Lung (tissue), 12 donors: Measurements from ENCODE around the gene KLHL29. TPM values are rescaled to one million over a fixed set of nuclear protein-coding genes. Genes with fewer than 3 reads are reported as not detected.

Experiments used
- ATAC-seq: fragments of 200-7000 bp; cut with Tn5 transposase; one replicate; pipeline ENCODE4 v1.9.1; 2020; ENCODE audit warnings: moderate number of reproducible peaks; ENCODE audit not compliant: insufficient read depth, low FRiP score
- DNase-seq, 3 donors: peaks; one replicate each; pipeline ENCODE4 v3.0.0-alpha.2; 2013 to 2017
- H3K27ac ChIP-seq, 2 donors: one replicate each; pipeline ENCODE4 v1.5.1; 2013; ENCODE audit warnings: mild to moderate bottlenecking in 2 of 2, moderate library complexity in 2 of 2, control low read depth in 1 of 2, inconsistent platforms in 1 of 2, low read depth in 1 of 2, low read length in 1 of 2
- H3K27me3 ChIP-seq, 3 donors: one replicate each; pipeline ENCODE4 v1.5.1; 2013; ENCODE audit warnings: low read length in 2 of 3; ENCODE audit not compliant: control insufficient read depth in 3 of 3, insufficient read depth in 3 of 3
- H3K36me3 ChIP-seq, 4 donors: one replicate each; pipeline ENCODE4 v1.5.1; 2013; ENCODE audit warnings: low read length in 4 of 4, mild to moderate bottlenecking in 1 of 4, moderate library complexity in 1 of 4; ENCODE audit not compliant: control insufficient read depth in 4 of 4, insufficient read depth in 4 of 4
- H3K4me1 ChIP-seq, 5 donors: one replicate each; pipeline ENCODE4 v1.5.1; 2013; ENCODE audit warnings: low read length in 5 of 5, mild to moderate bottlenecking in 2 of 5, moderate library complexity in 1 of 5; ENCODE audit not compliant: control insufficient read depth in 5 of 5, insufficient read depth in 5 of 5
- H3K4me3 ChIP-seq: one replicate; pipeline ENCODE4 v1.5.1; 2013; ENCODE audit warnings: mild to moderate bottlenecking, control low read depth, moderate library complexity
- H3K9ac ChIP-seq, 2 donors: one replicate each; pipeline ENCODE4 v1.5.1; 2013; ENCODE audit warnings: low read length in 2 of 2, control low read depth in 1 of 2; ENCODE audit not compliant: insufficient read depth in 1 of 2
- H3K9me3 ChIP-seq, 4 donors: one replicate each; pipeline ENCODE4 v1.5.1; 2013; ENCODE audit warnings: low read length in 3 of 4, mild to moderate bottlenecking in 1 of 4, moderate library complexity in 1 of 4; ENCODE audit not compliant: control insufficient read depth in 4 of 4, insufficient read depth in 3 of 4
- WGBS, 2 donors: extraction: QIAGEN DNeasy Blood & Tissue Kit; methylation state at CpG; one replicate each; pipeline ENCODE4 v1.1.7; 2013; 5-methylcytosine and 5-hydroxymethylcytosine counted together
- polyA plus RNA-seq, 2 donors: library from polyadenylated mRNA; stranded (reverse); fragments of 200-250 nt; gene quantifications; one replicate each; pipeline ENCODE4 v1.2.1, GENCODE V29; 2013
- total RNA-seq, 2 donors: library from RNA; depleted of rRNA in 1 of 2; stranded (reverse); fragments of >200 nt in 1 of 2; gene quantifications; one replicate each; pipeline ENCODE4 v1.2.1, GENCODE V29; 2014 to 2021
- TF ChIP-seq, protein P1 (sequence below): IDR thresholded peaks from 2 replicates; pipeline ENCODE4 v1.5.1; 2012; ENCODE audit warnings: mild to moderate bottlenecking; ENCODE audit errors: control extremely low read depth, extremely low read depth
- donor health status: control.
- donor health status: control.
- donor health status: Bipolar disorder and iron deficiency.
- donor health status: healthy.
- donor health status: DM: yes; HTN: yes; CAD: no.

Gene KLHL29
- total and polyA plus RNA-seq, 4 donors, result 2.7 to 16.2 (median 3.5) TPM

DNA sequence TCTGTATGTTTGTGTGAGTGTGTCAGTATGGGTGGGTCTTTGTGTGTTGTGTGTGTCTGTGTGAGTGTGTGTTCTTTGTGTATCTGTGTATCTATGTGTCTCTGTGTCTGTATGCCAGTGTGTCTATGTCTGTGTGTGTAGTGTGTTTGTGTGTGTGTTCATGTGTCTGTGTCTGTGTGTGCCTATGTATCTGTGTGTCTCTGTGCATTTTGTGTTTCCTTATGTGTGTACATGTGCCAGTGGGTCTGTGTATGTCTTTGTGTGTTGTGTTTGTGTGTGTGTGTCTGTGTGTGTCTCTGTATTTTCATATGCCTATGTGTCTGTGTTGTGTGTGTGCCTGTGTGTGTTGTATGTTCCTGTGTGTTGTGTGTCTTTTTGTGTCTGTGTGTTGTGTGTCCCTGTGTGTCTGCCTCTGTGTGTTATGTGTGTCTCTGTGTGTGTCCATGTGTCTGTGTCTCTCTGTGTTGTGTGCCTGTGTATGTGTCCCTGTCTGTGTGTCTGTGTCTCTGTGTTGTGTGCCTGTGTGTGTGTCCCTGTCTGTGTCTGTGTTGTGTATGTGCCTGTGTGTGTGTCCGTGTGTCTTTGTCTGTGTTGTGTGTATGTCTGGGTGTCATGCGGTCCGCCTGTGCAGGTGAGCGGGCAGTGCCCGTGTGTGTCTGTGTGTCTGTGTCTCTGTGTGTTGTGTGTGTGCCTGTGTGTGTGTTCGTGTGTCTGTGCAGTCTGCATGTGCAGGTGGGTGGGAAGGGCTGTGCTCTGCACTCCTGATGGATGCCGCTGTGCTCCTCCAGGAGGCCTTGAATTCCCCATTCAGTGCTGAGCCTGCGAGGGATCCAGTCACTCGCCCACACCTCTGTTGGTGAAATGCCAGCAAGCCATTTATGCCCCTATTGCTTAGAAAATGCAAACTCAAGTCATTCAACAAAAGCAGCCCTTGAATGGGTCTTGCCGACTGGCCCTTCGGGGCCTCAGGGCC is 37.4 kb downstream of the KLHL29 start:
- Histone ChIP-seq H3K9me3 (no peaks in the 10 kb centered on the region), H3K9ac (no peak overlapping the region), H3K27ac (no peak overlapping the region), H3K36me3 (no peaks in the 10 kb centered on the region), H3K4me1 (peaks cover 0 to 49% (median 6%) of the 10 kb centered on the region in 5 donors), H3K27me3 (no peaks in the 10 kb centered on the region), H3K4me3 (no peak overlapping the region)
- ATAC-seq (no peak), DNase-seq (peak in 1 of 3 donors; percentile 22)
- 80 to 86% methylated on average over 11 of the region's 11 CpGs for WGBS, 2 donors
- TF ChIP-seq, protein P1, sequence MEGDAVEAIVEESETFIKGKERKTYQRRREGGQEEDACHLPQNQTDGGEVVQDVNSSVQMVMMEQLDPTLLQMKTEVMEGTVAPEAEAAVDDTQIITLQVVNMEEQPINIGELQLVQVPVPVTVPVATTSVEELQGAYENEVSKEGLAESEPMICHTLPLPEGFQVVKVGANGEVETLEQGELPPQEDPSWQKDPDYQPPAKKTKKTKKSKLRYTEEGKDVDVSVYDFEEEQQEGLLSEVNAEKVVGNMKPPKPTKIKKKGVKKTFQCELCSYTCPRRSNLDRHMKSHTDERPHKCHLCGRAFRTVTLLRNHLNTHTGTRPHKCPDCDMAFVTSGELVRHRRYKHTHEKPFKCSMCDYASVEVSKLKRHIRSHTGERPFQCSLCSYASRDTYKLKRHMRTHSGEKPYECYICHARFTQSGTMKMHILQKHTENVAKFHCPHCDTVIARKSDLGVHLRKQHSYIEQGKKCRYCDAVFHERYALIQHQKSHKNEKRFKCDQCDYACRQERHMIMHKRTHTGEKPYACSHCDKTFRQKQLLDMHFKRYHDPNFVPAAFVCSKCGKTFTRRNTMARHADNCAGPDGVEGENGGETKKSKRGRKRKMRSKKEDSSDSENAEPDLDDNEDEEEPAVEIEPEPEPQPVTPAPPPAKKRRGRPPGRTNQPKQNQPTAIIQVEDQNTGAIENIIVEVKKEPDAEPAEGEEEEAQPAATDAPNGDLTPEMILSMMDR, result no peak

DNA sequence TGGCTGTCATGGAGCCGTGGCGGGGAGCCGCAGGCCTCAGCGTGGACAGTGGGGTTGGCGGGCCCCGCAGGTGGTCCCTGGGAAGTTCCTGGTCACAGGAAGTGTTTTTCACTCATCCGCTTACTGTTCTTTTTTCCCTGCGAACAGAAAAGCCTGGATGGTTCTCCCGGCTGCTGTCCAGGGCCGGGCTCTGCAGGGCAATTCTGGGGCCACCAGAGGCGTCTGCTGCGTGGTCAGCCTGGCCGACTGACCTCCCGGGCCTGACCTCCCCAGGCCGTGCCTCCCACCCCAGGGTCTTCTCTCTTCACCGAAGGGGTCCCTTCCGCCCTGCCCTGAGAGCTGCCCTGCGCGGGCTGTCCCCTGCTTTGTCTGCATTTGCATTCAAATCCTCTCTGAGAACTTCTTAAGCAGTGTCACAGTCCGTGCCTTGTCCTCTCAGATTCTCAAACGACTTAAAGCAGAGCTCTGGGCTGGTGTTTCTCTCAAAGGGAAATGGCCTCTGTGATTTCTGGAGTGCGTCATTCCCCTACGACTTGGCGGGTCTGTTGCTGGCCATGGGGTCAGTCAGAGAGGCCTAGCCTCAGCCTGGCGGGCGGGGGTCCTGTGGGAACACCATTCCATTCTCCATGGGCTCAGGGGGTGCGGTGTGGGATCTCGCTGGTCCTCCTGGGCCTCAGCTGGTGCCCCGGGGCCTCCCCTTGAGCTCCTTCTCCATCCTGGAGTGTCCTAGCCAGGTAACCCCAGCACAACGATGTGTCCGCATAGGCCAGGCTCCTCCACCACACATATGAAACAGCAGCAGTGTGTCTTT is 38.3 kb downstream of the KLHL29 start:
- 88 to 89% methylated on average over 31 of the region's 31 CpGs for WGBS, 2 donors
- DNase-seq, result no peak
- Histone ChIP-seq H3K4me3 (no peak overlapping the region), H3K27me3 (no peaks in the 10 kb centered on the region), H3K9me3 (no peaks in the 10 kb centered on the region), H3K27ac (no peak overlapping the region), H3K36me3 (no peaks in the 10 kb centered on the region), H3K9ac (no peak overlapping the region), H3K4me1 (peaks cover 0 to 44% (median 6%) of the 10 kb centered on the region in 5 donors)
- no peak for ATAC-seq
- TF ChIP-seq, protein P1, result no peak

DNA sequence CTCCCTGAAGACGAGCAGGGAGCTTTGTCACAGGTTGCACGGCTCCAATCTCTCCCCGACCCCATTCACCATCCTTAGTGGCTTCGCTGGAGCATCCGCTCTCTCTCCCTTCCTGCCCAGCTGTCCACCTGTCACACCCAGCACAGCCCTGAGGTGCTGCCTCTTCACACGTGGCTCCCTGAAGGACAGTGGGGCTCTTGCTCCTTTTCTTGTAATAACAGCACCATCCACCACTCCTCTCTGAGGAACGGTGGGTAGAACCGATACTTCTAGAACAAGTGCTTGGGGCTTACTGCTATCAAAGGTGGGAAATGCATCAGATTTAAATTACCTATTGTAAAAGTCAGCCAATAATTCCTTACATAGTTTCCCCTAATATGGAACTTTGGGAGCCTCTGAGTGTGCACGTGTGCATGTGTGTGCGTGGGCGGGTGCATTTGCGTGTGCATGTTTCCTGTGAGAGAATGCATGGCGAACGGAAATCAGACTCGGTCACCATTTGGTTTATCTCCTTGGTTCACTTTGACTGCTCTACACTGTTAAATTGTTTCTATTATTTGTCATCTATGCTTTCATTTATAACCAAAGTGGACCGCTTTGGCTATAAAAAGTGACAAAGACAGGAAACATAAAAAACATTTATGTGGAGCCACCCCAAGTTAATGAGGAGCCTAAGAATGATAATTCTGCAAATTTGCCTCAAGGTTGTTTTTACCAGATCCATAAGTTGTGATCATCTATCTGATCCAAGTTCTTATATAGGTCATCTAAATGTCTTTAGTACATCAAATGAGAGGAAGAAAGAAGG is 39.1 kb downstream of the KLHL29 start:
- Histone ChIP-seq H3K9me3 (no peaks in the 10 kb centered on the region), H3K4me1 (peaks cover 0 to 35% (median 6%) of the 10 kb centered on the region in 5 donors), H3K27me3 (peaks cover 0 to 2% (median 0%) of the 10 kb centered on the region in 3 donors), H3K4me3 (no peak overlapping the region), H3K9ac (no peak overlapping the region), H3K36me3 (no peaks in the 10 kb centered on the region), H3K27ac (no peak overlapping the region)
- WGBS, 2 donors, result 85 to 89% methylated on average over 16 of the region's 16 CpGs
- ATAC-seq, result no peak
- DNase-seq, result peak; percentile 34 to 76 (median 47)
- TF ChIP-seq, protein P1, result no peak
